SK-N-SH treated with all-trans-retinoic acid at 6 μM for 48 hours (cell line): ENCODE results near the gene TREML1.

ENCODE experiments used
- ATAC-seq: fragments of 200-7000 bp; cut with Tn5 transposase; 3 replicates; pipeline ENCODE4 v1.9.1; 2020; ENCODE audit warnings: mild to moderate bottlenecking, moderate library complexity
- ARNTL ChIP-seq: fragments of 450-650 bp; formaldehyde crosslinking; IDR thresholded peaks from 2 replicates; pipeline ENCODE4 v1.5.0; 2020; ENCODE audit warnings: low read depth, mild to moderate bottlenecking, moderate library complexity, borderline replicate concordance
- BACH2 ChIP-seq: fragments of 250-450 bp; sonication (Bioruptor Pico); IDR thresholded peaks from 2 replicates; pipeline ENCODE4 v1.9.0; 2021; ENCODE audit warnings: mild to moderate bottlenecking, borderline replicate concordance
- CSRNP3 ChIP-seq: fragments of 250-450 bp; sonication (Bioruptor Pico); IDR thresholded peaks from 2 replicates; pipeline ENCODE4 v1.5.1; 2021; ENCODE audit warnings: mild to moderate bottlenecking, moderate library complexity
- ESRRG ChIP-seq: fragments of 250-450 bp; sonication (Bioruptor Pico); IDR thresholded peaks from 2 replicates; pipeline ENCODE4 v1.6.1; 2021; ENCODE audit warnings: mild to moderate bottlenecking
- GLIS3 ChIP-seq: fragments of 250-450 bp; sonication (Bioruptor Pico); IDR thresholded peaks from 2 replicates; pipeline ENCODE4 v1.5.0; 2020; ENCODE audit warnings: mild to moderate bottlenecking, moderate library complexity
- ISL1 ChIP-seq: fragments of 250-450 bp; sonication (Bioruptor Pico); IDR thresholded peaks from 2 replicates; pipeline ENCODE4 v2.1.2; 2022; ENCODE audit warnings: mild to moderate bottlenecking, moderate library complexity
- OSR1 ChIP-seq: fragments of 250-450 bp; sonication (Bioruptor Pico); IDR thresholded peaks from 2 replicates; pipeline ENCODE4 v1.8.0; 2022; ENCODE audit warnings: moderate library complexity, mild to moderate bottlenecking, inconsistent platforms
- PATZ1 ChIP-seq: fragments of 250-450 bp; sonication (Bioruptor Pico); IDR thresholded peaks from 2 replicates; pipeline ENCODE4 v1.8.0; 2020; ENCODE audit warnings: mild to moderate bottlenecking, moderate library complexity, borderline replicate concordance
- POU6F1 ChIP-seq: fragments of 250-450 bp; sonication (Bioruptor Pico); IDR thresholded peaks from 2 replicates; pipeline ENCODE4 v1.8.0; 2021; ENCODE audit warnings: low read depth, mild to moderate bottlenecking, moderate library complexity, borderline replicate concordance
- PPARA ChIP-seq: fragments of 250-450 bp; sonication (Bioruptor Pico); IDR thresholded peaks from 2 replicates; pipeline ENCODE4 v1.5.0; 2020; ENCODE audit warnings: mild to moderate bottlenecking, borderline replicate concordance
- RARB ChIP-seq: fragments of 250-450 bp; sonication (Bioruptor Pico); IDR thresholded peaks from 2 replicates; pipeline ENCODE4 v1.8.0; 2021; ENCODE audit warnings: mild to moderate bottlenecking, moderate library complexity
- SNAI2 ChIP-seq: fragments of 250-450 bp; sonication (Bioruptor Pico); IDR thresholded peaks from 2 replicates; pipeline ENCODE4 v1.5.0; 2020; ENCODE audit warnings: mild to moderate bottlenecking, moderate library complexity
- TCF4 ChIP-seq: fragments of 250-450 bp; sonication (Bioruptor Pico); IDR thresholded peaks from 2 replicates; pipeline ENCODE4 v1.8.0; 2021; ENCODE audit warnings: mild to moderate bottlenecking, moderate library complexity, borderline replicate concordance
- TOX ChIP-seq: fragments of 250-450 bp; sonication (Bioruptor Pico); IDR thresholded peaks from 2 replicates; pipeline ENCODE4 v1.8.0; 2021; ENCODE audit warnings: mild to moderate bottlenecking, moderate library complexity, borderline replicate concordance
- TSHZ2 ChIP-seq: fragments of 250-450 bp; sonication (Bioruptor Pico); IDR thresholded peaks from 2 replicates; pipeline ENCODE4 v1.5.0; 2020; ENCODE audit warnings: mild to moderate bottlenecking, moderate library complexity
- ZC3H10 ChIP-seq: fragments of 250-450 bp; sonication (Bioruptor Pico); IDR thresholded peaks from 2 replicates; pipeline ENCODE4 v1.5.1; 2021; ENCODE audit warnings: mild to moderate bottlenecking, moderate library complexity
- ZFP3 ChIP-seq: fragments of 250-450 bp; sonication (Bioruptor Pico); IDR thresholded peaks from 2 replicates; pipeline ENCODE4 v1.5.0; 2020; ENCODE audit warnings: mild to moderate bottlenecking, moderate library complexity
- ZFP30 ChIP-seq: fragments of 450-650 bp; formaldehyde crosslinking; IDR thresholded peaks from 2 replicates; pipeline ENCODE4 v1.5.0; 2022; ENCODE audit warnings: mild to moderate bottlenecking, moderate library complexity
- ZNF565 ChIP-seq: fragments of 450-650 bp; formaldehyde crosslinking; conservative IDR thresholded peaks from 2 replicates; pipeline ENCODE4 v1.5.0; 2020; ENCODE audit warnings: low read depth, mild to moderate bottlenecking, moderate library complexity
- ZNF8 ChIP-seq: fragments of 450-650 bp; formaldehyde crosslinking; IDR thresholded peaks from 2 replicates; pipeline ENCODE4 v1.5.0; 2020; ENCODE audit warnings: mild to moderate bottlenecking, moderate library complexity

TREML1 gene

GRCh38 chr6:41200296-41200900, 46.3 kb upstream of the TREML1 start:
- ATAC-seq: no peak
- TF ChIP-seq OSR1 (CRISPR knock-in tag): no peak
- no peak for TF ChIP-seq PATZ1 (CRISPR knock-in tag)
- no peak for TF ChIP-seq ZFP3 (CRISPR knock-in tag)
- TF ChIP-seq ZFP30 (CRISPR knock-in tag): no peak
- no peak for TF ChIP-seq SNAI2
- no peak for TF ChIP-seq ESRRG
- no peak for TF ChIP-seq ISL1 (CRISPR knock-in tag)
- TF ChIP-seq ZNF565 (CRISPR knock-in tag): no peak
- no peak for TF ChIP-seq TSHZ2 (CRISPR knock-in tag)

- ATAC-seq: no peak
- TF ChIP-seq ISL1 (CRISPR knock-in tag) (no peak), POU6F1 (CRISPR knock-in tag) (no peak), TCF4 (CRISPR knock-in tag) (no peak), SNAI2 (no peak), GLIS3 (CRISPR knock-in tag) (no peak), ZC3H10 (CRISPR knock-in tag) (no peak), TOX (CRISPR knock-in tag) (no peak), RARB (CRISPR knock-in tag) (no peak), TSHZ2 (CRISPR knock-in tag) (no peak), CSRNP3 (no peak), ZNF565 (CRISPR knock-in tag) (no peak), ZNF8 (no peak), PPARA (no peak), ZFP3 (CRISPR knock-in tag) (no peak), ARNTL (CRISPR knock-in tag) (no peak), ESRRG (no peak), BACH2 (CRISPR knock-in tag) (no peak)
- TF ChIP-seq, all 23 proteins: peak for 0
These were observed 45.6 kb upstream of the TREML1 start for GRCh38 chr6:41199552-41200246.
